Fibroblast of the aortic adventitia (primary cell): ENCODE data around the gene THOC6. TPM values are rescaled to one million over a fixed set of nuclear protein-coding genes. Genes with fewer than 3 reads are reported as not detected.
"Not testable (repeated sequence)": the region's sequence is repeated elsewhere in the genome, so short reads cannot be mapped to it uniquely, and the experiment has no call there.

ENCODE experiments used
- DNase-seq: peaks from one replicate; pipeline ENCODE4 v3.0.0-alpha.2; 2010; ENCODE audit warnings: low read depth
- H3K4me3 ChIP-seq: 2 replicates; pipeline ENCODE4 v1.5.1; 2011; ENCODE audit warnings: low read depth, mild to moderate bottlenecking, control low read depth, low read length, moderate library complexity
- small RNA-seq: library from RNA; depleted of rRNA; stranded (forward); fragments of <200 nt; gene quantifications from one replicate; pipeline ENCODE3, GENCODE V24; 2012
- total RNA-seq: library from RNA; depleted of rRNA; stranded (reverse); fragments of >200 nt; gene quantifications from 2 replicates; pipeline ENCODE4 v1.2.3, GENCODE V29; 2012; ENCODE audit warnings: low replicate concordance
- TF ChIP-seq, protein P1 (sequence below): IDR thresholded peaks from 2 replicates; pipeline ENCODE4 v1.5.1; 2011; ENCODE audit warnings: mild to moderate bottlenecking, low read length, control low read depth, inconsistent platforms; ENCODE audit not compliant: insufficient read depth

The THOC6 gene
- total RNA-seq, 1 donor: 30.2 TPM

DNA sequence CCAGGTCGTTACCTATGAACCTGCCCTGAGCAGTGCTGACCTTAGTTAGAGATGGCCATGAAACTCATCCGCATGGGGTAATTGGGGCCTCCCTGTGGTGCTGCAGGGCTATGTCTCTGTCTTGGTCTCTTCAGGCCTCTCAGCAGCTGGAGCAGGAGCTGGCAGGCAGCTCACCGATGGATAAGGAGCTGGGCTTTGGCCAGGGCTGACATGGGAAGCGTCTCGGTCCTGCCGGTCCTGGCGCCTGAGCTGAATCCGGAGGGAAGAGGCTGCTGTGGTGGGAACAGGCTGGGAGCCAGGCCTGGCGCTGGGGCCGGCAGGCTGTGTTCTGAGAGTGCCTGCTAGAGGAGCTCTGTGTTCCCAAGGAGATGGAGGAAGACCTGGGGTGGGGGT lies 51.7 kb downstream of the THOC6 start:
- DNase-seq: peak; percentile 56
- TF ChIP-seq, protein P1, sequence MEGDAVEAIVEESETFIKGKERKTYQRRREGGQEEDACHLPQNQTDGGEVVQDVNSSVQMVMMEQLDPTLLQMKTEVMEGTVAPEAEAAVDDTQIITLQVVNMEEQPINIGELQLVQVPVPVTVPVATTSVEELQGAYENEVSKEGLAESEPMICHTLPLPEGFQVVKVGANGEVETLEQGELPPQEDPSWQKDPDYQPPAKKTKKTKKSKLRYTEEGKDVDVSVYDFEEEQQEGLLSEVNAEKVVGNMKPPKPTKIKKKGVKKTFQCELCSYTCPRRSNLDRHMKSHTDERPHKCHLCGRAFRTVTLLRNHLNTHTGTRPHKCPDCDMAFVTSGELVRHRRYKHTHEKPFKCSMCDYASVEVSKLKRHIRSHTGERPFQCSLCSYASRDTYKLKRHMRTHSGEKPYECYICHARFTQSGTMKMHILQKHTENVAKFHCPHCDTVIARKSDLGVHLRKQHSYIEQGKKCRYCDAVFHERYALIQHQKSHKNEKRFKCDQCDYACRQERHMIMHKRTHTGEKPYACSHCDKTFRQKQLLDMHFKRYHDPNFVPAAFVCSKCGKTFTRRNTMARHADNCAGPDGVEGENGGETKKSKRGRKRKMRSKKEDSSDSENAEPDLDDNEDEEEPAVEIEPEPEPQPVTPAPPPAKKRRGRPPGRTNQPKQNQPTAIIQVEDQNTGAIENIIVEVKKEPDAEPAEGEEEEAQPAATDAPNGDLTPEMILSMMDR: no peak
- no peak overlapping the region for H3K4me3 ChIP-seq

DNA sequence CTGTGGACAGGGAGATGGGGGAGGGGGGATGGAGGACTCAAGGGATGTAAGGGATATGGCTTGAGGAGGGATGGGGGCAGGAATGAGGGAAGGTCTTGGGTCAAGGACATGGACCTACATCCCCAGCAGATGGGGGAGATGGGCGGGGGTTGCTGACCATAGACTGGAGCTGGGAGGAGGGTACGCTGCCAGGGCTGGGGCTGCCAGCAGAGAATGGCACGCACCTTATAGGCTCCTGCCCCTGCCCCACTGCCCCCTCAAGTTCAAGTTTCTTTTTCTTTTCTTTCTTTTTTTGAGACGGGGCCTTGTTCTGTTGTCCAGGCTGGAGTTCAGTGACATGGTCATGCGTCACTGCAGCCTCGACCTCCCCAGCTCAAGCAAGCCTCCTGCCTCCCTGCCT lies 52.1 kb downstream of the THOC6 start:
- H3K4me3 ChIP-seq, DNase-seq: not testable (repeated sequence)

DNA sequence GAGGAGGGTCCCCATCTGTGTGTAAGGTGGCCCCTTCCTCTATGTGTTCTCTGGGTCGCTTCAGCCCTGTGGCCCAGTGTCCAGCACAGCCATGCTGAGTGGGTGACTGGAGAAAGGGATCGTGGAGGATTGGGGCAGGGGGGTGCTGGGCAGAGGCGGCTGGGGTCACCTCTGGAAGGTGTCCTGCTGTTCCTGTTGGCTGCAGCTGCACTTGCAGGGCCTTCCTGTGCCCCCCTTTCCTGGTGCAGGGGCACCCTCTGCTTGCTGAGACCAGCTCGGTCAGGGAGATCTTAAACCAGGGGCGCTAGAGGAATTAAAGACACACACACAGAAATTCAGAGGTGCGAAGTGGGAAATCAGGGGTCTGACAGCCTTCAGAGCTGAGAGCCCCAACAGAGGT lies 52.7 kb downstream of the THOC6 start:
- H3K4me3 ChIP-seq: no peak overlapping the region
- no peak for DNase-seq
- TF ChIP-seq, protein P1: no peak

Small RNA genes lying within 50 kb of the gene (small RNA-seq; reads per million reads assigned to genes)
- gene LINC00514: not detected

Other genes with a start within 250 kb of the THOC6 start
- gene ELOB, start 246.8 kb upstream of the THOC6 start, total RNA-seq: 37.6 and 316 TPM in 2 replicates
- gene PRSS33, start 236.5 kb upstream of the THOC6 start, total RNA-seq: not detected in 2 replicates
- not detected in 2 replicates for gene PRSS41, start 225.6 kb upstream of the THOC6 start, total RNA-seq
- gene PRSS21, start 206.8 kb upstream of the THOC6 start, total RNA-seq: 0.27 and 0.49 TPM in 2 replicates
- 0.27 and 1.4 TPM in 2 replicates for gene ZG16B, start 193.7 kb upstream of the THOC6 start, total RNA-seq
- not detected in 2 replicates for gene PRSS22, start 165.9 kb upstream of the THOC6 start, total RNA-seq
- gene FLYWCH2, start 140.8 kb upstream of the THOC6 start, total RNA-seq: 48.9 and 56.4 TPM in 2 replicates
- 31.3 and 37.4 TPM in 2 replicates for gene FLYWCH1, start 112.1 kb upstream of the THOC6 start, total RNA-seq
- gene KREMEN2, start 59.8 kb upstream of the THOC6 start, total RNA-seq: not detected in 2 replicates
- 0.16 and 13.8 TPM in 2 replicates for gene PAQR4, start 54.7 kb upstream of the THOC6 start, total RNA-seq
- 1.5 and 24.5 TPM in 2 replicates for gene PKMYT1, start 43.6 kb upstream of the THOC6 start, total RNA-seq
- gene CLDN9, start 11.1 kb upstream of the THOC6 start, total RNA-seq: not detected in 2 replicates
- 1.1 TPM in 1 of 2 replicates, not detected in the other for gene CLDN6, start 5.9 kb upstream of the THOC6 start, total RNA-seq
- gene TNFRSF12A, start 3.7 kb upstream of the THOC6 start, total RNA-seq: 26.7 and 124 TPM in 2 replicates
- 40.6 and 45.6 TPM in 2 replicates for gene HCFC1R1, start 93 bp upstream of the THOC6 start, total RNA-seq
- gene BICDL2, start 12.9 kb downstream of the THOC6 start, total RNA-seq: not detected in 2 replicates
- gene MMP25, start 22.5 kb downstream of the THOC6 start, total RNA-seq: not detected in 2 replicates
- gene IL32, start 41.6 kb downstream of the THOC6 start, total RNA-seq: 7.6 and 7.8 TPM in 2 replicates
- gene ZSCAN10, start 75.3 kb downstream of the THOC6 start, total RNA-seq: not detected in 2 replicates
- 12.3 and 14.7 TPM in 2 replicates for gene ZNF205, start 88.6 kb downstream of the THOC6 start, total RNA-seq
- gene ZNF213, start 111.0 kb downstream of the THOC6 start, total RNA-seq: 6.9 and 7.0 TPM in 2 replicates
- gene OR1F1, start 164.2 kb downstream of the THOC6 start, total RNA-seq: not detected in 2 replicates
- 6.6 and 9.7 TPM in 2 replicates for gene ZNF200, start 211.1 kb downstream of the THOC6 start, total RNA-seq
- under 0.01 TPM in 1 of 2 replicates, not detected in the other for gene MEFV, start 232.6 kb downstream of the THOC6 start, total RNA-seq